Vagina (tissue), 2 donors: Measurements from ENCODE around the gene IGF2BP3. TPM values are rescaled to one million over a fixed set of nuclear protein-coding genes. Genes with fewer than 3 reads are reported as not detected.
"Not testable (repeated sequence)": the region's sequence is repeated elsewhere in the genome, so short reads cannot be mapped to it uniquely, and the experiment has no call there.

Experiments used
- DNase-seq, 2 donors: peaks; one replicate each; pipeline ENCODE4 v3.0.0-alpha.2; 2017; ENCODE audit errors: extremely low spot score in 2 of 2
- H3K27ac ChIP-seq: fragments of 200-600 bp; sonication (generic); one replicate; pipeline ENCODE4 v1.5.1; 2019
- H3K27me3 ChIP-seq: fragments of 200-600 bp; sonication (generic); one replicate; pipeline ENCODE4 v1.5.1; 2019
- H3K36me3 ChIP-seq, 2 donors: fragments of 200-600 bp; sonication (generic); one replicate each; pipeline ENCODE4 v1.5.1; 2017 to 2019
- H3K4me1 ChIP-seq: fragments of 200-600 bp; sonication (generic); one replicate; pipeline ENCODE4 v1.5.1; 2019
- H3K4me3 ChIP-seq, 2 donors: fragments of 200-600 bp; sonication (generic); 1 replicate in 1 of 2; 2 replicates in 1 of 2; pipeline ENCODE4 v1.5.1; 2016 to 2019
- H3K9me3 ChIP-seq: fragments of 200-600 bp; sonication (generic); one replicate; pipeline ENCODE4 v1.5.1; 2019
- POLR2A ChIP-seq, 2 donors: fragments of 450-650 bp; IDR thresholded peaks; one replicate each; pipeline ENCODE4 v1.6.1; 2017; ENCODE audit warnings: antibody characterized with exemption in 2 of 2, mild to moderate bottlenecking in 2 of 2, moderate library complexity in 2 of 2
- POLR2AphosphoS5 ChIP-seq, 2 donors: sonication (generic); formaldehyde crosslinking; IDR thresholded peaks; one replicate each; pipeline ENCODE4 v1.9.0; 2017; ENCODE audit warnings: antibody characterized with exemption in 2 of 2, mild to moderate bottlenecking in 2 of 2, low read depth in 1 of 2; ENCODE audit not compliant: insufficient read depth in 1 of 2
- intact Hi-C: fragments of 100-400 bp; cut with DNase I; formaldehyde crosslinking; loops from one replicate; pipeline ENCODE4 v1.15.1; 2023
- total RNA-seq: library from RNA; depleted of rRNA; stranded (reverse); fragments of >200 nt; gene quantifications from one replicate; pipeline ENCODE4 v1.2.3, GENCODE V29; 2016
- TF ChIP-seq, protein P1 (sequence below), 3 experiments: fragments of 450-650 bp in 2 of 3; fragments of 200-600 bp in 1 of 3; sonication (generic) in 1 of 3; IDR thresholded peaks; one replicate each; pipeline ENCODE4 v1.5.1; 2017 to 2019; ENCODE audit warnings: antibody characterized with exemption in 3 of 3, mild to moderate bottlenecking in 2 of 3, moderate library complexity in 2 of 3

Gene IGF2BP3
- 11.8 TPM for total RNA-seq

DNA sequence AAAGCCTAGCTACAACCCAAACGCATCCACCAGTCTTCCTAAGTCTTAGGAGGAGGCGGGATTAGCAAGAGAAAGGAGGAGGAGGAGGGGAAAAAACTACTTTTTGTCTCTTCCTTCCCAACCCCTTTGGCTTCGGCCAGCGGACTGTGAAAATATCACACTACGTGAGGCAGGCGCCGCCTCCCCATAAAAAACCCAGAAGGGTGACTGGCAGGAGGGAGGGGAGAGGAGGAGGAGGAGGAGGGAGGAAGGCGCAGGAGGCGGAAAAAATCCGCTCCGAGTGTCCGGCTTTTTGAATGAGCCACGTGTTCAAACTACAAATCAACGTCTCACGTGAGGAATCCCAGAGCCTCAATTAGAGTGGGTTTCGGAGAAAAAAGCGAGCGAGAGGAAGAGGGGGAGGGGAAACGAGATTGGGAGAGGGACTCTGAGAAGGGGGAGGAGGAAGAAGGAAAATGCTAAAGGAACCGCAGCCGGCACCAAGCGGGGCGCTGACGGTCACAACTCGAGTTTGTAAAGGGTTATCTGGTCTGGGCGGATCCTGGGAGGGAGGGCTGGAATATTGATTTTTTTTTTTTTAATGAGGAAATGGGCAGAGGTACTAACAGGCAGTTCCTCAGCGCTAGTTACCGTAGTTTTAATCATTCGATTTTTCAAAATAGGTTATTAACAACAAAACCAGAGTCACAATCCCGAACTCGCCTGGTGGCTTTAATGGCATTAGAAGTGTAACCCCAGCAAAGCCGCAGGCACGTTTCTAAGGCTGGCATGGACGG is at the start of gene IGF2BP3:
Gene IGF2BP3, minus strand, starts transcription at position 162 of the 776 bp plus-strand sequence. CDS start 381 bp downstream, outside the sequence.
- peaks cover 34% of the 10 kb centered on the region for H3K27me3 ChIP-seq
- no peaks in the 10 kb centered on the region for H3K9me3 ChIP-seq
- DNase-seq = peak in 1 of 2 donors; percentile 25
- peak within 1 kb of the TSS; percentile 25 to 54 for H3K4me3 ChIP-seq
- TF ChIP-seq, protein P1, sequence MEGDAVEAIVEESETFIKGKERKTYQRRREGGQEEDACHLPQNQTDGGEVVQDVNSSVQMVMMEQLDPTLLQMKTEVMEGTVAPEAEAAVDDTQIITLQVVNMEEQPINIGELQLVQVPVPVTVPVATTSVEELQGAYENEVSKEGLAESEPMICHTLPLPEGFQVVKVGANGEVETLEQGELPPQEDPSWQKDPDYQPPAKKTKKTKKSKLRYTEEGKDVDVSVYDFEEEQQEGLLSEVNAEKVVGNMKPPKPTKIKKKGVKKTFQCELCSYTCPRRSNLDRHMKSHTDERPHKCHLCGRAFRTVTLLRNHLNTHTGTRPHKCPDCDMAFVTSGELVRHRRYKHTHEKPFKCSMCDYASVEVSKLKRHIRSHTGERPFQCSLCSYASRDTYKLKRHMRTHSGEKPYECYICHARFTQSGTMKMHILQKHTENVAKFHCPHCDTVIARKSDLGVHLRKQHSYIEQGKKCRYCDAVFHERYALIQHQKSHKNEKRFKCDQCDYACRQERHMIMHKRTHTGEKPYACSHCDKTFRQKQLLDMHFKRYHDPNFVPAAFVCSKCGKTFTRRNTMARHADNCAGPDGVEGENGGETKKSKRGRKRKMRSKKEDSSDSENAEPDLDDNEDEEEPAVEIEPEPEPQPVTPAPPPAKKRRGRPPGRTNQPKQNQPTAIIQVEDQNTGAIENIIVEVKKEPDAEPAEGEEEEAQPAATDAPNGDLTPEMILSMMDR (IDR thresholded peaks at IDR 0.05) = no peak
- TF ChIP-seq POLR2AphosphoS5 (IDR thresholded peaks at IDR 0.05; ENCODE audit: insufficient read depth in 1 of 2, low read depth in 1 of 2) = no peak
- TF ChIP-seq POLR2A (IDR thresholded peaks at IDR 0.05) = no peak
- intact Hi-C loops = no loop called here
- peaks cover 49% of the 10 kb centered on the region for H3K4me1 ChIP-seq
- H3K36me3 ChIP-seq = no peaks in the 10 kb centered on the region
- no peak within 1 kb of the TSS for H3K27ac ChIP-seq

GRCh38 chr7:23514755-23515154 is 44.5 kb upstream of the IGF2BP3 start:
- Histone ChIP-seq H3K9me3 (no peaks in the 10 kb centered on the region), H3K27ac (no peak overlapping the region), H3K4me3 (no peak overlapping the region), H3K36me3 (peaks cover 0 to 91% of the 10 kb centered on the region in 2 donors), H3K4me1 (no peaks in the 10 kb centered on the region), H3K27me3 (no peaks in the 10 kb centered on the region)
- TF ChIP-seq POLR2AphosphoS5 (IDR thresholded peaks at IDR 0.05; ENCODE audit: insufficient read depth in 1 of 2, low read depth in 1 of 2) = no peak
- TF ChIP-seq, protein P1 (IDR thresholded peaks at IDR 0.05) = no peak
- DNase-seq = no peak
- intact Hi-C loops = no loop called here

GRCh38 chr7:23513746-23514145 is 43.5 kb upstream of the IGF2BP3 start:
- H3K4me1 ChIP-seq, H3K27ac ChIP-seq, H3K9me3 ChIP-seq, DNase-seq, H3K27me3 ChIP-seq, H3K4me3 ChIP-seq, intact Hi-C loops: not testable (repeated sequence)
- peaks cover 0 to 90% of the 10 kb centered on the region in 2 donors for H3K36me3 ChIP-seq
- TF ChIP-seq POLR2AphosphoS5 (IDR thresholded peaks at IDR 0.05; ENCODE audit: insufficient read depth in 1 of 2, low read depth in 1 of 2) = peak in 1 of 2 donors; percentile 32

DNA sequence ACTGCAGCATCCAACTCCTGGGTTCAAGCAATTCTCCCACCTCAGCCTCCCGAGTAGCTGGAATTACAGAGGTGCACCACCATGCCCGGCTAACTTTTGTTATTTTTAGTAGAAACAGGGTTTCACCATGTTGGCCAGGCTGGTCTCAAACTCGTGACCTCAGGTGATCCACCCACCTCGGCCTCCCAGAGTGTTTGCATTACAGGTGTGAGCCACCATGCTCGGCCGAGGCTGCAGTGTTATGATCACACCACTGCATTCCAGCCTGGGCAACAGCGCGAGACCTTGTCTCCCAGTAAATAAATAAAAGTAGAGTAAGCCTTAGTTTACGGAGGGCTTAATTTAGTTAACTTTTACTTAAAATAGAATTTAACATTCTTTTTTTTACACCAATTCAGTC is 23.7 kb upstream of the IGF2BP3 start:
- Histone ChIP-seq H3K27ac (no peak overlapping the region), H3K9me3 (no peaks in the 10 kb centered on the region), H3K4me1 (peaks cover 10% of the 10 kb centered on the region), H3K4me3 (no peak overlapping the region), H3K36me3 (no peaks in the 10 kb centered on the region), H3K27me3 (no peaks in the 10 kb centered on the region)
- intact Hi-C loops = no loop called here
- TF ChIP-seq, protein P1 (IDR thresholded peaks at IDR 0.05) = no peak
- TF ChIP-seq POLR2AphosphoS5 (IDR thresholded peaks at IDR 0.05; ENCODE audit: insufficient read depth in 1 of 2, low read depth in 1 of 2) = no peak
- no peak for TF ChIP-seq POLR2A (IDR thresholded peaks at IDR 0.05)
- DNase-seq = no peak

DNA sequence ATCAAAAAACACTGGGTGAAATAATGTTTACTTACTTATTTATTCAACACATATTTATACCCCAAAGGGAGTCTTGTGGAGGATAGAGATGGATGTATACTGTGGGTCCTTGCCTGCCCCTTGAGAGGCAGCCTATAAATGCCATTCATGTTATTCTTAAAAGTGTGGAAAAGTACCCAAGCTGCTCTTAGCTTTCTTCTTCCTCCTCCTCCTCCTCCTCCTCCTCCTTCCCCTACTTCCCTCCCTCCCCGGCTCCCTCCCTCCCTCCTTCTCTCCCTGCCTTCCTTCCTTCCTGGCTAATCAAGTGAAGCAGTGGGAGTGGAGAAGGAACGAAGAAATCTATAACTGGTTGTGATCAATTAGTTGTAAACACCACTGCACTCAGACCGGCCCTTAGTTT is 21.2 kb upstream of the IGF2BP3 start:
- H3K4me1 ChIP-seq = peaks cover 10% of the 10 kb centered on the region
- H3K9me3 ChIP-seq = no peaks in the 10 kb centered on the region
- no peaks in the 10 kb centered on the region for H3K27me3 ChIP-seq
- DNase-seq = no peak
- no peak overlapping the region for H3K27ac ChIP-seq
- no peak overlapping the region for H3K4me3 ChIP-seq
- intact Hi-C loops = no loop called here
- TF ChIP-seq POLR2A (IDR thresholded peaks at IDR 0.05) = no peak
- TF ChIP-seq, protein P1 (IDR thresholded peaks at IDR 0.05) = no peak
- no peak for TF ChIP-seq POLR2AphosphoS5 (IDR thresholded peaks at IDR 0.05; ENCODE audit: insufficient read depth in 1 of 2, low read depth in 1 of 2)
- H3K36me3 ChIP-seq = no peaks in the 10 kb centered on the region
